Vagina (tissue), 2 donors: ENCODE measurements around the gene PLEKHA6. TPM values are rescaled to one million over a fixed set of nuclear protein-coding genes. Genes with fewer than 3 reads are reported as not detected.

Experiments used
- DNase-seq, 2 donors: peaks; one replicate each; pipeline ENCODE4 v3.0.0-alpha.2; 2017; ENCODE audit errors: extremely low spot score in 2 of 2
- H3K27ac ChIP-seq: fragments of 200-600 bp; sonication (generic); one replicate; pipeline ENCODE4 v1.5.1; 2019
- H3K27me3 ChIP-seq: fragments of 200-600 bp; sonication (generic); one replicate; pipeline ENCODE4 v1.5.1; 2019
- H3K36me3 ChIP-seq, 2 donors: fragments of 200-600 bp; sonication (generic); one replicate each; pipeline ENCODE4 v1.5.1; 2017 to 2019
- H3K4me1 ChIP-seq: fragments of 200-600 bp; sonication (generic); one replicate; pipeline ENCODE4 v1.5.1; 2019
- H3K4me3 ChIP-seq, 2 donors: fragments of 200-600 bp; sonication (generic); 1 replicate in 1 of 2; 2 replicates in 1 of 2; pipeline ENCODE4 v1.5.1; 2016 to 2019
- H3K9me3 ChIP-seq: fragments of 200-600 bp; sonication (generic); one replicate; pipeline ENCODE4 v1.5.1; 2019
- CTCF ChIP-seq, 3 experiments: fragments of 450-650 bp in 2 of 3; fragments of 200-600 bp in 1 of 3; sonication (generic) in 1 of 3; IDR thresholded peaks; one replicate each; pipeline ENCODE4 v1.5.1; 2017 to 2019; ENCODE audit warnings: antibody characterized with exemption in 3 of 3, mild to moderate bottlenecking in 2 of 3, moderate library complexity in 2 of 3
- POLR2A ChIP-seq, 2 donors: fragments of 450-650 bp; IDR thresholded peaks; one replicate each; pipeline ENCODE4 v1.6.1; 2017; ENCODE audit warnings: antibody characterized with exemption in 2 of 2, mild to moderate bottlenecking in 2 of 2, moderate library complexity in 2 of 2
- POLR2AphosphoS5 ChIP-seq, 2 donors: sonication (generic); formaldehyde crosslinking; IDR thresholded peaks; one replicate each; pipeline ENCODE4 v1.9.0; 2017; ENCODE audit warnings: antibody characterized with exemption in 2 of 2, mild to moderate bottlenecking in 2 of 2, low read depth in 1 of 2; ENCODE audit not compliant: insufficient read depth in 1 of 2
- intact Hi-C: fragments of 100-400 bp; cut with DNase I; formaldehyde crosslinking; loops from one replicate; pipeline ENCODE4 v1.15.1; 2023
- total RNA-seq: library from RNA; depleted of rRNA; stranded (reverse); fragments of >200 nt; gene quantifications from one replicate; pipeline ENCODE4 v1.2.3, GENCODE V29; 2016

The PLEKHA6 gene
- total RNA-seq, 1 donor from 2014 or later, result 15.0 TPM

DNA sequence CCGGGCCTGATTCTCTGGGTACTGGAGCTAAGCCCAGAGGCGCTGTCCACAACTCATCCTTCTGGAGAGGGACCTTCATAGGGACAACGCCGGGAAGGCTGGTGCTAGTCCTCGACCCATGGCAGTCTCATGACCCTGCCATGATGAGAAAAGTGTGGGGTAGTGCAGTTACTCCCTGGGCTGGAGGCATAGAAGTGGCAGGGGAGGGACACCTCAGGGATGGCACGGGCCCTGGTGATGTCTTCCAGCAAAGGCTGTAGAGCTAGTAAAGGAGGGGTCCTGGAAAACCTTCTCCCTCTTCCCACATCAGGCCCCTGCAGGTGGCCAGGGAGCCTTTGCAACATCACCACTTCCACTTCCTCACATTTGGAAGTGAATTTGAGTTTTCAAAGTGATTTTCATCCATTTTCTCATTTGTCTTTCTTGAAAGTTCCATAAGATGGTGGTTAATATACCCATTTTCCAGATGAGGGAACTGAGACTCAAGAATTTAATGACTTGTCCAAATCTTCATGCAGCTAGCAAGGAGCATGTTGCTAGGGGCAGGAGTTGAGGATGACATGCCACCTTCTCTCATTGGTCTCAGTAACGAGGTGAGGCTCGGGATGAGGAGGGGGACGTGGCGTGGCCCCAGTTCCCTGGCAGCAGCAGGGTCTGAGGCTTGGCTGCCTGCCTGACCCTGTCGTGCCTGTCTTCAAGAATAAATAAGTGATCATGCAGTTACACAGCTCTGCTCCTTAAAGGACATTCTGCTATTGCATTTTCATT, 142.7 kb downstream of the PLEKHA6 start:
- H3K27ac ChIP-seq, result no peak overlapping the region
- no peaks in the 10 kb centered on the region for H3K27me3 ChIP-seq
- H3K9me3 ChIP-seq, result no peaks in the 10 kb centered on the region
- no peak overlapping the region for H3K4me3 ChIP-seq
- H3K36me3 ChIP-seq, result no peaks in the 10 kb centered on the region
- no peak for DNase-seq
- TF ChIP-seq POLR2AphosphoS5 (IDR thresholded peaks at IDR 0.05; ENCODE audit: insufficient read depth in 1 of 2, low read depth in 1 of 2), result no peak
- TF ChIP-seq POLR2A (IDR thresholded peaks at IDR 0.05), result no peak
- no peak for TF ChIP-seq CTCF (IDR thresholded peaks at IDR 0.05)
- peaks cover 8% of the 10 kb centered on the region for H3K4me1 ChIP-seq
- intact Hi-C loops, result loop anchor here (5.0 kb wide), 1 partner anchor 145 kb away; no protein-coding TSS in a partner anchor

DNA sequence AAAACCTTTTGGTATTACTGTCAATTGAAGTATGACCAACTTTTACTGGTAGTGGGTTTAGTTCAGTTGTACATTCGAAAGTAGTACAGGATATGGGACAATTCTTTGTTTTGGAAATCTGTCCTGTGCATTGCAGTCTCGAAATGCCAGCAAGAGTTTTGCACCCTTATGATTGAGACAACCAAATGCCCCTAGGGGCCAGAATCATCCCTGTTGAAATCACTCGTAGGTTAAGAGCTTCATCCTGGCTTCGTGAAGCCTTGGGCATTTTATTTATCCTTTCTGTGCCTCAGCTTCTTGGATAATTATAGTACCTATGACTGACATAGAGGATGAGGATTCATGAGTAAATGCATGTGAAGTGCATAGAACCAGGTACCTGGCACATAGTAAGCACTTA, 143.5 kb downstream of the PLEKHA6 start:
- intact Hi-C loops, result loop anchor here (5.0 kb wide), 1 partner anchor 146 kb away; no protein-coding TSS in a partner anchor
- H3K27ac ChIP-seq, result no peak overlapping the region
- no peaks in the 10 kb centered on the region for H3K9me3 ChIP-seq
- no peaks in the 10 kb centered on the region for H3K36me3 ChIP-seq
- H3K4me1 ChIP-seq, result peaks cover 8% of the 10 kb centered on the region
- H3K27me3 ChIP-seq, result no peaks in the 10 kb centered on the region
- no peak for TF ChIP-seq POLR2AphosphoS5 (IDR thresholded peaks at IDR 0.05; ENCODE audit: insufficient read depth in 1 of 2, low read depth in 1 of 2)
- no peak for TF ChIP-seq CTCF (IDR thresholded peaks at IDR 0.05)
- no peak for TF ChIP-seq POLR2A (IDR thresholded peaks at IDR 0.05)
- no peak for DNase-seq
- no peak overlapping the region for H3K4me3 ChIP-seq

GRCh38 chr1:204213668-204214662, 145.8 kb downstream of the PLEKHA6 start, which contains the start of gene GOLT1A:
TSS of gene GOLT1A (minus strand) at chr1:204213988. CDS start at chr1:204213906, 82 bp downstream.
- no peaks in the 10 kb centered on the region for H3K27me3 ChIP-seq
- no peak within 1 kb of the TSS for H3K27ac ChIP-seq
- DNase-seq, result no peak
- H3K36me3 ChIP-seq, result no peaks in the 10 kb centered on the region
- H3K9me3 ChIP-seq, result no peaks in the 10 kb centered on the region
- TF ChIP-seq POLR2A (IDR thresholded peaks at IDR 0.05) (no peak), CTCF (IDR thresholded peaks at IDR 0.05) (peak; percentile 25 to 75 (median 47)), POLR2AphosphoS5 (IDR thresholded peaks at IDR 0.05; ENCODE audit: insufficient read depth in 1 of 2, low read depth in 1 of 2) (peak in 1 of 2 donors; percentile 20)
- intact Hi-C loops, result loop anchor here (5.0 kb wide), 1 partner anchor 52 kb away; no protein-coding TSS in a partner anchor
- H3K4me3 ChIP-seq, result peak within 1 kb of the TSS in 1 of 2 donors; percentile 22
- peaks cover 8% of the 10 kb centered on the region for H3K4me1 ChIP-seq

DNA sequence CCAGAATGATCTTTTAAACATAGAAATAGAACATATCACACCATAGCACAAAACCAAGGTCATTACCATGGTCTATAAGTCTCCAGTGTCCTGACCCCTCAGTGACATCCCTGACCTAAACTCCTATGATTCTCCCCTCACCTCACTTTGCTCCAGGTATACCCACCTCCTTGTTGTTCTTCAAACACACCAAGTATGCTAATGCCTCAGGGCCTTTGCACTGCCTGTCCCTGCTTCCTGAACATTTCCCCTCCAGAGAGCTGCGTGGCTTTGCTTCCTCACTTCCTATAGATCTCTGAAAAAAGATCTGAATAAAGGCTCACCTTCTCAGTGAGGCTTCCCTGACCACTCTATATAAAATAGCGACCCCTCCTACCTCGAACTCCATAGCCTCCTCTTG, 147.0 kb downstream of the PLEKHA6 start:
- Histone ChIP-seq H3K9me3 (no peaks in the 10 kb centered on the region), H3K4me3 (no peak overlapping the region), H3K4me1 (peaks cover 8% of the 10 kb centered on the region), H3K27ac (no peak overlapping the region), H3K36me3 (no peaks in the 10 kb centered on the region), H3K27me3 (no peaks in the 10 kb centered on the region)
- no peak for TF ChIP-seq CTCF (IDR thresholded peaks at IDR 0.05)
- intact Hi-C loops, result loop anchor here (5.0 kb wide), 1 partner anchor 50 kb away; no protein-coding TSS in a partner anchor
- DNase-seq, result no peak
